GM19372 (cell line): ENCODE results near the gene TM7SF2.

Source experiments
- ATAC-seq: cut with Tn5 transposase; IDR thresholded peaks from one replicate; pipeline ENCODE4 v1.9.1; 2021; ENCODE audit warnings: mild to moderate bottlenecking, low read depth, moderate library complexity; ENCODE audit not compliant: unreplicated experiment

The TM7SF2 gene

GRCh38 chr11:65111744-65112545, at the start of gene TM7SF2:
Gene TM7SF2 (plus strand): TSS chr11:65111872. CDS start chr11:65112016, 144 bp downstream.
- ATAC-seq: peak; percentile 62

- no peak for ATAC-seq
These were observed 48.1 kb upstream of the TM7SF2 start for GRCh38 chr11:65063532-65063931.

DNA sequence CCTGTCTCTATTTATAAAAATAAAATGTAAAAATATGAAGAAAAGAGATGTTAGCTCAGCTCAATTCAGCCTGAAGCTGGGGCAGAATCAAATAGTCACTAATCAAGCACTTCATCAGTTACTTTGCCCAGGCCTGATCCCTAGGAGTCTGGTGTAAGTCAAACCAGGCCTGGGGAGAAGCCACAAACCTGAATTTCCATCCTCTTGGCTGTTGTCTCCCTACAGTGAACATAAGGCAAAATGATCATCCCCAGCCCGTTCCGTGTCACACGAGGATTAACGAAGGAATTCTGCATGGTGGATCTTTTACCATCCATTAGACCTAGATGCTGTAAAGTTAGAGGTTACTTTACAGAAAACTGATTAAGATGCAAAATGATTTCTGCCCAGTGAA, 46.8 kb upstream of the TM7SF2 start:
- ATAC-seq: no peak

DNA sequence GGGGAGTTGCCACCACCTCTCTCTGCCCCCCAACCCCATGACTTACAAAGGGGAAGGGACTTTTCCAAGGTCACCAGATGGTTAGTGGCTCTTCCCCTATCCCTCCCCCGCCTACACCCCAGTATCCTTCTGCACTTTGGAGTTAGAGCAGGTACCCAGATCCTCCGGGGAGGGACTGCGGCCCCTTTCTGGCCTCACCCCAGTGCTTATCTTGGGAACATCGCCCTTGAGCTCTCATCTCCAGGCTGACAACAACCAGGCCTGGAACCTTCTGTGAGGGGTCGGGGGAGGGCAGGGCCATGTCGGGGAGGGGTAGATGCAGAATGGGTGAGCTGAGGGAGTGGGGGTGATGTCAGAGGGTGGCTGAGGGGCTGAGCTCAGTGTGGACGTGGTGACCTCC, 45.8 kb upstream of the TM7SF2 start:
- ATAC-seq: no peak

DNA sequence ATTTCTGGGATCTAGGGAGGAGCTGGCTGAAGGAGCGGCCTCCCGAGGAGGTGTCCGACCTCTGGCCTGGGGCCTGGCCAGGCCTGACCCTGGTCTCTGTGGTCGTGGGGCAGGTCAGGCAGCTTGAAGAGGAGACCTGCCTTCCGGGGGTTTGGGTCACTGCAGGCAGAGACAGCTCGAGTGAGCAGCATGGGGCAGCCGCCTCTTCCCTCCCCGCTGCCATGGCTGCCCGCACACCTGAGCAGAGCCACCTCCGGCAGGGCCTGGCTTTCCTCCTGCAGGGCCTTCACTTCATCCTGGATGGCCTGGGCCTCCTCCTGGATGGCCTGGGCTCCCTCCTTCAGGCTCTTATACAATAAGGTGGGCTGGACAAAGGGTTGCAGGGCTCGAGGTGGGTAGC, 45.4 kb upstream of the TM7SF2 start:
- no peak for ATAC-seq

GRCh38 chr11:65066805-65067291, 44.8 kb upstream of the TM7SF2 start:
- no peak for ATAC-seq

- ATAC-seq: no peak
These were observed 44.2 kb upstream of the TM7SF2 start for GRCh38 chr11:65067446-65067845.

GRCh38 chr11:65069217-65069616, 42.5 kb upstream of the TM7SF2 start:
- ATAC-seq: no peak

DNA sequence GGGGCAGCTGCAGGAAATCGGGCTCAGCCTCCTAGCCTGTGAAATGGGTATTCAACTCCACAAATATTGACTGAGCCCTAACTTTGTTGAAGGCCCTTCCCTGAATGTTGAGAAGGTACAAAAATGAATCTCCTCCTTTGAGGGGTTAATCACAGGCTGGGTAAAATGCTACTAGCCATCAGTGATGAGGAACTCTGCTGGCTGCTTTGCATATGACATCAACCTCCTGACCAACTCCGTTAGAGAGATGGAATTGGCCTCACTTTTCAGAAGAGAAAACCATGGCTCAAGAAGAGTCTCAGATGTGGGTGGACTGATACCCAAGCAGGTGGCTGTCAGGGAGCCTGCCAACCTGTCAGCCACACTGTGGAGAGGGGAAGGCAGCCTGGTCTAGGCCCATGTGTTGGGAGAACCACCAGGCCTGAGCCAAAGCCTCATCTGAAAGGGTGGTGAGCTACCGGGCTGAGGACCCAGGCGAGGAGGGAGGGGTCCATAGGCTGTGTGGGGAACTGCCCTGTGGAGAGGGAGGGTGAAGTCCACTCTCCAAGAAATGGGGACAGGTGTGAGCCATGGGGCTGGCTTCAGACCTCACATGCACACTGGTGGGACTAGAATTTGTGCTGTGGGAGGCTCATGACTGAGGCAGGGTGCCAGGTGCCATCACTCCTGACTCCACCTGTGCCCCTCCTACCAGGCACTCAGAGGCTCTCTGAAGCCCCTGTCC, 39.6 kb upstream of the TM7SF2 start:
- ATAC-seq: no peak

DNA sequence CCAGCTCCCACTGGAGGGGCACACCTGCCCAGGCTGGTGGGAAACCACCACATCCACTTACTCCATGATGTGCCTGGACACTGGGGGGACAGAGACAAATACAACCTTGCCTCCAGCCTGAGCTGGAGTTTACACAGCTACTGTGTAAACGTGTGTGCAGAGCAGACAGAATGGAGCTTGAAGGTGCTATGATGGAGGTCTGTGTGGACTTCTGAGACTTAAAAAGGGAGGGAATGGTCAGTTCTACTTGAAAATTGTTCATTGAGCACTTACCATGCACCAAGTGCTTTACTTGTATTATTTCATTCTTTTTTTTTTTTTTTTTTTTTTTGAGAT, 39.1 kb upstream of the TM7SF2 start:
- ATAC-seq: no peak

DNA sequence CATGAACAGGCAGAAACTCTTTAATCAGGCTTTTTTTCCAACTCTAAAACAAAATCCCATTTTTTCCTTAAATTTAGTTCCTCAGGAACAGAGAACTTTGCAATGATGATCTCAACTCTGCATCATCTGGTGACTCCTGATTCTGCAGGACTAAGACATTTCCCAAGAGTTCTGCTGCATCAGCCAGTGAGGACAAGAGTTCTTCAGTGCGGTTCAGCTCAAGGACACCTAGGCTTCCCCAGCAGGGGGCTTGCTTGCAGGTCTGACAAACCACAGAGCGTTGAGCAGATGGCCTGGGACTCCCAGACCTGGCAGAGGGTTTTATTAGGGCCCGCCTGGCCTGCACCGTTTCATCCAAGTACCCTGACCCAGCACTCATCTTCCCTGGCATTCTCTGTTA, 34.2 kb upstream of the TM7SF2 start:
- ATAC-seq: no peak

DNA sequence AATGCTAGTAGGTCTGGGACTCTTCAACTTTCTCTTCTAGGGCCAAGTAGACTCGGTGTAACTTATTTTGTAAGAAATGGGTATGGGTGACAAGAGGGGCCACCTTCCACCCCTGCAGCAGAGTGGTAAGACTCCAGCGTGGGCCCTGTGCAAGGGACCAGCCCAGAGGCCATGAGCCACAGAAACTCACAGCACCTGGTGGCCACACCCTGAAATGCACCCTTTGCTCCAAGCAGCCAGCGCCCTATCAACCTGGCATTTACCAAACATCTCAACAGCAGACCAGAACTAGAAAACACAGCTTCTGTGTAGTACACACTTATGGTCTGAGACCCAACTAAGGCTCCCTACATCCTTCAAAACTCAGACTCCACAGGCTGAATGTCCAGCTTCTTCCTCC, 33.5 kb upstream of the TM7SF2 start:
- ATAC-seq: no peak

- no peak for ATAC-seq
These were observed 32.8 kb upstream of the TM7SF2 start for GRCh38 chr11:65078786-65079342.

DNA sequence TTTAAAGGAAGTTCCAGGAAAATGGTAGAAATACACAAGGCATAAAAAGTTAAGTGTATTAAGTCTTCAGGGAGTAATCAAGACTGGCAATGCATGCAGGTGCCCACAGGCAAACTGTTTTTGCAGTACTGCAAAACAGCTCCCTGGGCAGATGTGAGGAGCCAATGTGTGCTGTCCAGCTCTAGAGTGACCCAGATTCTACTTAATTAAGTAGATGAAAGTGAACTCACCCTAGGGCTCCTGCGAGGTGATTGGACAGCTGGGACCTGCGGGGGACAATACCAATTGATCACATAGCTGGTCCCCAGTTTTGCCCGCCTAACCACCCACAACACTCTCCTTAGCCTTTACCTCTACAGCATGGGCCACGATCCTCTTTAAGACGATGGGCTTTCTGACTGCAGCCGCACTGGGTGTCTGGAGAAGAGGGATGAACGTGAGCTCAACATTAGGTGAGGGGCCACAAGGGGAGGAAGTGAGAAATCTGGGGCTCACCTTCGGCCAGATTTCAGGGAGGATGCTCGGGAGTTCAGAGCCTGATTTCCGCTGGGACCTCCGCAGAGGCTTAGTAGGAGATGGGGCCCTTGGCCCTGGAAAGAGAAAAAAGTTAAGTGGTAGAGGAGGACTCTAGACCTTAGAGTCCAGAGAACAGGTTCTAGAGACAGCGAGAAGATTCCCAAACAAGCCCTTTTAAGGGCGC, 28.4 kb upstream of the TM7SF2 start:
- ATAC-seq: no peak

- ATAC-seq: peak; percentile 92
These were observed 27.7 kb upstream of the TM7SF2 start, which contains the start of the genes CDCA5 and ZFPL1 for GRCh38 chr11:65083834-65084597. Gene CDCA5 (minus strand): TSS chr11:65084040. CDS start chr11:65083978, 62 bp downstream. Gene ZFPL1 (plus strand): TSS chr11:65084222. CDS start chr11:65084699, 477 bp downstream.

DNA sequence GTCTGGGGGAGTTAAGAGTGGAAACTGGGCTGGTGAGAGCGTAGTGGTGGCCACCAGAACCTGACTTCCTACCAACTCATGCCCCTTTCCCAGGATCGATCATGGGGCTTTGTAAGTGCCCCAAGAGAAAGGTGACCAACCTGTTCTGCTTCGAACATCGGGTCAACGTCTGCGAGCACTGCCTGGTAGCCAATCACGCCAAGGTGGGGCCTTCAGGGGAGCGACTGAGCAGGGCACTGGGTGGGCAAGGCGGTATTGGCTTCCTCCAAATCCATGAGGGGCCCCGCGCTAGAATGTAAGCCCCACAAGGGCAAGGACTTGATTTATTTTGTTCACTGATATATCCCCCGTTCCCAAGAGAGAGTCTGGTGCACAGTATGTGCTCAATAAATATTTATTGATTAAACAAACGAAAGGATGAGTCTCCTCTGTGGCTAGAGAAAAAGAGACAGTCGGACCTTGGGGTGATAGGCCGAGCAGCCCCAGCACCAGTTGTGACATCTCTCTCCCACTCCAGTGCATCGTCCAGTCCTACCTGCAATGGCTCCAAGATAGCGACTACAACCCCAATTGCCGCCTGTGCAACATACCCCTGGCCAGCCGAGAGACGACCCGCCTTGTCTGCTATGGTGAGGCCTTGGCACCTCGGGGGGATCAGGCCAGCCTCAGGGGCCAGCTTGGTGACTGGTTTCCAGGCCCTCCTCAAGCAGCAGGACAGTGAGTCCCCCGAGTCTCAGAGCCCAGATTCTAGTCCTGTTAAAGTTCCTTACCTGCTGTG, 26.9 kb upstream of the TM7SF2 start:
- no peak for ATAC-seq

GRCh38 chr11:65085446-65085845, 26.2 kb upstream of the TM7SF2 start:
- ATAC-seq: no peak

DNA sequence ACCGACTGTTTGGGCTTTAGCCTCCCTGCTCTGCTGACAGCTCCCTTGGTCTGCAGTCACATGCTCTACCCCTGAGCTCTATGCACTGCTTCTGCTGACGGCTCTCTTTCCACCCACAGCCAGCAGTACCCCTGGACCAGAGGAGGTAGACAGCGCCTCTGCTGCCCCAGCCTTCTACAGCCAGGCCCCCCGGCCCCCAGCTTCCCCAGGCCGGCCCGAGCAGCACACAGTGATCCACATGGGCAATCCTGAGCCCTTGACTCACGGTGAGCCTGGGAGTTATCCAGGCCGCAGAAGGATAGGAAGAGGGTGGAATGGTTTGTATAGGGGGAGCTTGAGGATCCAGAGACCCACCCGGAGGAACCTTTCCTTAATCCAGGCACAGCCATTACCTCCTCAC, 24.9 kb upstream of the TM7SF2 start:
- no peak for ATAC-seq

DNA sequence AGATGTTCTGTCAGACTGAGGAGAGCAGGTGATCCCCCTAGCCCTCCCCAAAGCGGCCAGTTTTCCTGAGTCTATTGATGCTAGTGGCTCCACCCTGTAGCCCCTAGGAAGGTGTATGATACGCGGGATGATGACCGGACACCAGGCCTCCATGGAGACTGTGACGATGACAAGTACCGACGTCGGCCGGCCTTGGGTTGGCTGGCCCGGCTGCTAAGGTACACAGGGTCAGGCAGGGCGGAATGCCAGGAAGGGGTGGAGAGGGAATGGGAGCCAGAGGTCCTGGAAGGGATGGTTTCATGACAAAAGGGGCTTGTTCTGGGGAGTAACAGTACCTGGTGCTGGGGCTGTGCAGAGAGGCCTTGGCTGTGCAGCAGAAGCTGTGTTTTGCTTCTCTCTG, 24.5 kb upstream of the TM7SF2 start:
- no peak for ATAC-seq
